Fibroblast of skin of right quadriceps (primary cell): ENCODE measurements around the gene TTC9C.
"Not testable (repeated sequence)": the region's sequence is repeated elsewhere in the genome, so short reads cannot be mapped to it uniquely, and the experiment has no call there.

Source experiments
- DNase-seq: peaks from one replicate; pipeline ENCODE4 v3.0.0-alpha.2; 2013

TTC9C gene

GRCh38 chr11:62752994-62753735 lies 24.9 kb downstream of the TTC9C start:
- DNase-seq: no peak

DNA sequence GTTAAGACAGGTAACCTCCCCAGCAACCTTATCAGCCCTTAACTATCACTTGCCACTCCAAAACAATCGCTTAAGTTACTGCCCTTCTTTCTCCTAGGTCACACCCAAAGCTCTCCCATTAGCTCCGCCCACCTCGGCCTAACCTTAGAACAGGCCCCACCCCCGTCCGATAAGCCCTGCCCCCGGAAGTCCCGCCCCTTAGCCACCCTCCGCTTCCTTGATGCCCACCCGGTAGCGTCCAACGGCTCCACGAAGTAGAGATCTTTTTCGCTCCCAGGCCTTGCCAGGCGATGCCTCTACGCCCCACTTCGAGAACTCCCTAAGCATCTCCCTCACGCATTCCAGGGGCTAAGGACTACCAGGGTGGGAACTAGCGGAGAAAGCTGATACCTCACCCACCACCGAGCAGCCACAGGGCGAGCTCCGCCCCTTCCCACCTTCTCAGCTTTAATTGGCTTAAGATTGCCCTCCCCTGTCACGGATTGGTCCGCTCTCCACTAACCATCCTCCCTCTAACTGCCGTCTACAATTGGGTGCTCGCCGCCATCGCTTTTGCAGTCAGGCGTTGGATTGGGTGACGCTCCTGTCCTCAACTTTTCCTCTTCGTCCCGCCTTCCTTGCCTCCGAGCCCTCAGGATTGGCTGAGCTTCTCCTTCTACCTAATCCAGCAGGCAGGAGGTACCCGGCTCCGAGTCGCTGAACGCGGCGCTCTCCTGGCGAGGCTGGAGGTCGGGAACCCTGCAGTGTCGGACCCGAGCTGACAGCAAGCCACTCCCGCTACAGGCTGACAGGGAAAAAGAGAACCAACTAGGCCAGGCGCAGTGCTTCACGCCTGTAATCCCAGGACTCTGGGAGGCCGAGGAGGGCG lies 25.7 kb downstream of the TTC9C start, which contains the start of gene ZBTB3:
ZBTB3 (minus strand) TSS at position 425 of the 868 bp plus-strand sequence. CDS start 496 bp downstream, outside the sequence.
- DNase-seq: peak; percentile 99

GRCh38 chr11:62755086-62755615 lies 26.9 kb downstream of the TTC9C start:
- no peak for DNase-seq

GRCh38 chr11:62757846-62758788 lies 29.8 kb downstream of the TTC9C start:
- DNase-seq: no peak

- not testable (repeated sequence) for DNase-seq
Observed at GRCh38 chr11:62760867-62761227, 32.6 kb downstream of the TTC9C start.

DNA sequence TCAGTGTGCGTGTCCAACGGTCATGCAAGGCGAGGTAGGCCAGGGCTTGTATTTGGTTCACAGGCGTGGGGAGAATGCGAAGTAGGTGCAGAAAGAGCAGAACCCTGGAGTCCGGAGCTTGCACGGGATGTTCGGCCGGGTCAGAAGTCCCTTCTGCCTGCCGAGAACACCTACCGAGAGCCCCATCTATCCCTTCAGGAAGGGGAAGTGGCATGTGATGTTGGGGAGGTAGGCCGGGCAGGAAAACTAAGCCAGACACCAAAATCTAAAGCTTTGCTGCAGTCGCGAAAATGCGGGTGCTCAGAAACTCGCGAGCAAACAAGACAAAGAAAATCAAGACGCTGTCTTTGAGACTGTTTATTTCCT lies 42.5 kb downstream of the TTC9C start:
- DNase-seq: no peak

DNA sequence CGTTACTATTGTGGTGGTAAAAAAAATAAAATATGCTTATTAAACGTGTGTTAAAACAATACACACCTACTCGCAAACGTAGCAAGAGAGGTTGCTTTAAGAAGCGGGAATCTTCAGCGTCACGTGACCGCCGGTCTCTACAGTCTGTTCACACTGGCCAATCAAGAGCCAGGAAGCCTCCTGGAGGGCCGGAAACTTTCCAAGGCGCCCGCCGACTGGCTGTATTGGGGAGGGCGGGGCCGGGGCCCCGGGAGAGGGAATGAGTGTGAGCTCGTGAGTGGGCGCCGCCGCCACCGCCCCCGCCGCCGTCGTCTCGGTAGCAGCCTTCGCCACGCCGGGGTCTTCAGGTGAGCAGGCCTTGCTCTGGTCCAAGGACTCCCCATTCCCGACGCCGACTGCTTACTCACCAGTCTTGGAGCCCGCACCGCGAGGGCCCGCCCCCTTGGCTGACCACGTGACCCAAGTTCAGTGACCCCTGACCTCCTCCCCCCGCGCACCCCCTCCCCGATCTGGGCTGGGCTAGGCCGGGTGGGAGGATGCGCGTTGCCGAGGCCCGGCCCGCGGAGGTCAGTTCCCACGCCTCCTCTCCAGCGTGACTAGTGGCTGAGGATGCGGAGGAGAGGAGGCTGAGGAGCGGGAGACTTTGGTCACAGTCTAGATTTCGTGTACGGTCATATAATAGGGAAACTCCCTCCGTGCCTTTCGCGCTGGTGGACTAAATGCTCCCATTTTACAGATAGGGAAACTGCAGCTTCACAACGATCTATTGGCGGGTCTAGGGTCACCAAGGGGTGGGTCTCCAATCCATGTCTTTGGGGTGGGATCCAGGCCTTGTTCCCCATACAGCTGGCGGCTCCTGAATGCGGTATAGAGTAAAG lies 43.1 kb downstream of the TTC9C start, which contains the start of gene TAF6L:
TAF6L (plus strand) TSS at position 253 of the 878 bp plus-strand sequence. CDS start 4,388 bp downstream, outside the sequence.
- DNase-seq: peak; percentile 97

DNA sequence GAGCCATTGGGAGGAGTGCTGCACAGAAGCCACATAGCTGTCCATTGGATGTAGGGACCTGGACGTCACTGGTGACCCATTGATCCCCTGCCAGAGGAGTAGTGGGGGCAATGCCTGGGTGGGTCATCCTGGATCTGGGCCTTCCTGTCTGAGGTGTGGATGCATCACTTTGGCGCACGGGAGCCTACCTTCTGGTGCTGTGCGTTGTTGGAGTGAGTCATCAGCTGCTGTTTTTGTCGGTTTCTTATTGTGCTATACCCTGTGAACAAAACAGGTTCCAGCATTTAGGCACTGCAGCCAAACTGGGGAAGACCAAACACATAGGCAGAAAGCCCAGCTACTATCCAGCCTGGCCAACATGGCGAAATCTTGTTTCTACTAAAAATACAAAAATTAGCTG lies 46.1 kb downstream of the TTC9C start:
- DNase-seq: no peak

- no peak for DNase-seq
Observed at GRCh38 chr11:62775646-62776045, 47.4 kb downstream of the TTC9C start.

DNA sequence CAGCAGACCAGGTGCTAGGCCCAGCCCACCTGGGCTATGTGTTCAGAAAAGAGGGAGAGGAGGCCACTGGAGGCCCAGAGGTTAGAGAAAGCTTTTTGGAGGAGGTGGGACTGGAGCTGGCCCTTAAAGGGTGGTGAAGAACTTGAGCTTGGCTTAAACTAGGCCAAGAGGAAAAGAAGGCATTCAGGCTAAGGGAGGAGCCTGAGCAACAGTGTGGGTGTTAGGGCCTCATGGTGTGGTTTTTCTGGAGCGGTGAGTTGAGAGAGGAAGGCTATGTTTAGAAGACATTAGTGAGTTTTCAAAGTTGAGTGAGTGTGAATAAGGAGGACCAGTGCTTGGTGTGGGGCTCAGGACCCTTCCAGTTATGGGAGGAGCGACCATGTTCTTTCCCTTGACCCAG lies 49.1 kb downstream of the TTC9C start:
- DNase-seq: no peak

DNA sequence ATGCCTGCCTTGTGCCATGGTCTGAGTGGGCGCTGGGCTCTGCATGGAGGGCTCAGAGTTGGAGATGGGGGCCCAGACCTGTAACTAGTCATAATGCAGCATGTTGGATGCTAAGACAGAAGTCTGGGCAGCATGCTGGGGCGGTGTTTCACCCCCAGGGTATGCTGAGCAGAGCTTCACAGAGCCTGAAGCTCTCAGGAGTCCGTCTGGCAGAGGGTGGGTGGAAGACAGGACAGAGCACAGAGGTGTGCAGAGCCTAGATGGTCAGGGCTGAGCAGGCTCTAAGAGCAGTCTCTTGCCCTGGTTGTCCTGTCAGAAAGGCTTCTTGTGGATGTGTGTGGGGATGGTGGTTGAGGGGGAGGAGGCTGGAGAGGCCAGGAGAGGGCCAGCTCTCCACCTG lies 50.2 kb downstream of the TTC9C start:
- DNase-seq: no peak

- no peak for DNase-seq
Observed at GRCh38 chr11:62782753-62783152, 54.5 kb downstream of the TTC9C start.

DNA sequence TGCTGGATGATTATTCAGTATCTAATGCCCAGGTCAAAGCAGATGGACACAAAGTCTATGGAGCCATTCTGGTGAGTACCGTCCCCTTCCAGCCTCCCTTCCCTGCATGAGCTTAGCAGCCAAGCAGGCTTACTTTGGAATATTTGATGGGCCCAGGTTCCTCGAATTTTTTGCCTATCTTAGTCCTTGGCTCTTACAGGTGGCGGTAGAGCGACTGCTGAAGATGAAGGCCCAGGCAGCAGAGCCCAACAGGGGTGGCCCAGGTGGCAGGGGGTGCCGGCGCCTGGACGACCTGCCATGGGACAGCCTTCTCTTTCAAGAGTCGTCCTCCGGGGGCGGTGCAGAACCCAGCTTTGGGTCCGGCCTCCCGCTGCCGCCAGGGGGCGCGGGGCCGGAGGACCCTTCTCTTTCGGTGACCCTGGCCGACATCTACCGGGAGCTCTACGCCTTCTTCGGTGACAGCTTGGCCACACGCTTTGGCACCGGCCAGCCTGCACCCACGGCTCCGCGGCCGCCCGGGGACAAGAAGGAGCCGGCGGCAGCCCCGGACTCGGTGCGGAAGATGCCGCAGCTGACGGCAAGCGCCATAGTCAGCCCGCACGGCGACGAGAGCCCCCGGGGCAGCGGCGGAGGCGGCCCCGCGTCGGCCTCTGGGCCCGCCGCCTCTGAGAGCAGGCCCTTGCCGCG lies 58.2 kb downstream of the TTC9C start:
- DNase-seq: peak; percentile 79

DNA sequence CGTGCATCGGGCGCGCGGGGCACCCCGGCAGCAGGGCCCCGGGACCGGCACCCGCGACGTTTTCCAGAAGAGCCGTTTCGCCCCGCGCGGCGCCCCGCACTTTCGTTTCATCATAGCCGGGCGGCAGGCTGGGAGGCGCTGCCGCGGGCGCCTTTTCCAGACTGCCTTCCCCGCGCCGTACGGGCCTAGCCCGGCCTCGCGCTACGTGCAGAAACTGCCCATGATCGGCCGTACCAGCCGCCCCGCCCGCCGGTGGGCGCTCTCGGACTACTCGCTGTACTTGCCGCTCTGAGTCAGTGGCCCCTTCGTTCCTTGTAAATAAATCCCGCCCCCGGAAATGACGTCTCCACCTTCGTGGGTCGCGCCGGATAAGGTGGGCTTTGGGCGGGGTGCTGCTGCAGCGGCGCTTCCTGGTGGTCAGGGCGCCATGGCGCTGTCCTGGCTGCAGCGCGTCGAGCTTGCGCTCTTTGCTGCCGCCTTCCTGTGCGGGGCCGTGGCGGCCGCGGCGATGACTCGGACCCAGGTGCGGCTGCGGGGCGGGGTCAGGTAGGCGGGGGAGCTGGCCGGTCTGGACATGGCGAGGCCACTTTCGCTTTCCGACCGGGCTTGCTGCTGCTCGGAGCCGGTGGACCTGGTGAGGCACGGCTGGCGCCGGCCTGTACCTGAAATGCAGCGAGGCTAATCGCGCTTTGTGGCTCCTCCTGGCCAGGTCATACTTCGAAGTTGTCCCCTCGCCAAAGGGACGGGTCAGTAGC lies 58.9 kb downstream of the TTC9C start, which contains the start of gene TMEM179B:
TMEM179B (plus strand) TSS at position 398 of the 755 bp plus-strand sequence; CDS start at position 428, 30 bp downstream.
- peak; percentile 97 for DNase-seq
